ENCODE results near the gene HDAC10.

Gene HDAC10

DNA sequence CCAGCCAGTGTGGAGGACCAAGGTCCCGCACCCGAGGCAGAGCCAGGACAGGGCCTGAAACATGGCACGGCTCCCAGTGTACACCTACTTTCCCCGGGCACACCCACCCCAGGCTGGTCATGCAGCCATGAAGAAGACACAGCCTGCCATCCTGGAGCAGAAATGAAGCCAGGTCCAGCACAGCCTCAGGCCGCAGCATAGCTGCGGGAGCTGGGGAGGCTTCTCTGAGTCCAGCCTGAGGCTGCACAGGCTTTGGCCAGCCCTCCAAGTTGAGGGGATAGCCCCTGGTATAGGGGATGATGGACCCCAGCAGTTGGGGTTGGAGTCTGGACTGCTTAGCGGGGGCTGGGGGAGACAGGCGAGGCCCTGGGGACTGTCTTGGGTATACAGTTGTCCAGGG, 2.9 kb upstream of the HDAC10 start:
- DNase-seq = no peak

DNA sequence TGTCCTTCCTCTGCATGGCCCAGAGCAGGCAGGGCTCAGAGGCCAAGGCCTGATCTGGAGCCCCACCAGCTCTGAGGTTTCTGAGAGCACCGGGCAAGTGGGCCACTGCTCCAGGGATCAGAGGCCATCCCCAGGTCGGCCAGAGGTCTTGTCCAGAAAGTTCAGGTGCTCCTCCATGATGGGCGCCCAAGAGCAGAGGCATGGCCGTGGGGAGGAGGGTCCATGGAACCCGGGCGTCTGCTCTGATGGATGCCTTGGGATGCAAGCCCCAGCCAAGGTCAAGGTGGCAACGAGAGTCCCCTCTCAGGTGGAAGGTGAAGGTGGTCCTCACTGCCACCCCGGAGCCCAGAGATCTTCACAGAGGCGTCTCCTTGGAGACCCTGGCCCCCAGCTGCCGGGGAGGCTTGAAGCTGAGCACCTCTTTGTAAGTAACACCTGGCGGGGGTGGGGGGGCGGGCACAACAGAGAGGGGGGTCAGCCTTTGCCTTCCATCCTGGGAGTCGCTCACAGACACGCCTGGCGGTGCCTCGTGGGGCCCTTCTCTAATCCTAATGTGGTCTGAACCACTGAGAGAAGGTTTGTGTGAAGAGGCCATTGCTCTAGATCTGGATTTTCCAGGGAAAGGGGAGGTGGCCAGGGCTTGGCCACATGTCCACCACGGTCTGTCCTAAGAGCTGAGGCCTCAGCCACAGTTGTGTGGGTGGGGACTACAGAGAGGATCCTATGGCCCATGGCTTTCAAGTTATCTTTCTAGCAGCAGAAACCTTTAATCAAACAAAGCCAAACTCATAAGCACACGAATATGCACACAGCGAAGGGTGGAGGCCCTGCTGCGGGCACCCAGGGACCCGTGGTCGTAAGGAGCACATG, 2.2 kb upstream of the HDAC10 start:
- DNase-seq = no peak

DNA sequence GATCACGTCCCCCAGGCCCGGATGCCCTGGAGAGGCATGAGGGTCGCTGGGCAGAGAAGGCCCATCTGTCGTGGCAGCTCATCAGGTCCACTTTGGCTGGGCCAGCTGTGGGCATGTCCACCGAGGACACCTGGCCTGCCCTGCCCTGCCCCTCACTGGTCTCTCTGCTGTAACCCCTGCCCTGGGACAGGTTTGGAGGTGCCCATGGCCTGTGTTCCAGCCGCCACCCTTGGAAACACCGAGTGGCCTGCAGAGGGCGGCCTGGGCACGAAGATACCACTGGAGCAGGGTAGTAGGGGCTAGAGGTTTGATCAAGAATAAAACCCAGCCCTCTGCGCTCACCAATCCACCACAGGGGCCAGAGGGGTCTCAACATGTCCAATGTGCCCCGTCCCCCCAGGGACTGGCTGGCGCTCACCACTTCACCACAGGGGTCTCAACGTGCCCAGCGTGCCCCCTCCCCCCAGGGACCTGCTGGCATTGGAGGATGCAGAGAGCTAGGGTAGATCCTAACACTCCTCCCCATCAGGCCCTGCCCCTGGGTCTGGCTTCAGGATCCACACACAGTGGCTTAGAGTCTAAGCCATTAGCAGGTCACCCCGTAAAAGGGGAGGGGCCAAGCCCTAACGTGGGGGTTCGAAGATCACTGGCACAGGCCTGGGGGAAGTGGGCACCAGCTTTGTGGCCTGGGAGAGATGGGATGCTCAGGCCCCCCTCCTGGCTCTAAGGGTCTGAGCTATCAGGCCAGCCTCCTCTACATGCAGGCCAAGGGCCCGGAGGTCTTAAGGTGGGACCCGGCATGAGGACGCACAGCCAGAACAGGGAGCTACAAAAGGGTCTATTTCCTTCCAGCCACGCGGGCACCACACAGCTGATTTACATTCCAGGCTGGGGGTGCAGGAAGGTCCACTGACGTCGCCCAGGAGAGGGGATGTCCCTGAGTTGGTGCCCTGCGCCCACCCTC, 1.3 kb upstream of the HDAC10 start:
- DNase-seq = peak; percentile 30

DNA sequence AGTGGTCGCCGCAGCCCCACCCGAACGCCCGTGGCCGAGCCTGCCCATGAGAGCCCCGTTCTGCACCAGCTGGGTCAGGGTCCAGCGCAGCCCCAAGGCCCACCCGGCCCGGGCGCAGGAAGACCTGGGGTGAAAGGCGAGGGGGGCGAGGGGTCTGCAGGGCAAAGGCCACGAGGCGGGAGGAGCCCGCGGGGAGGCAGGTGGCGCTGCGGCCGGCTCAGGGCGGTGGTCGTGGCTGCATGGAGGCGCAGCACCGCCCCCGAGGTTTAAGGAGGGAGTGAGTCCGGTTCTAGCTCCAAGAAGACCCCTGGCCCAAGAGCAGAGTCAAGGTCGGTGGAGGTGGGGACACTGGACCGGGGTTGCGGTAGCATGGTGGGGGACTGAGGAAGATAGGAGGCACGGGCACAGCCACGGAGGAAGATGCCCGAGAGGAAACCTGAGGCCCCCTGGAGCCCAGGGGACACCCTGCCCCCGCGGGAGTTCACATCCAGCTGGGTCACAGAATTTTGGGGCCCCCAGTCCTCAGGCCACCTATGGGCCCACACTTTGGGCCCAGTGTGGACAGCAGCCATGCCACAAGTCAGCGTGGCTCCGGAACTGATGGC, 514 bp upstream of the HDAC10 start:
- no peak for DNase-seq

DNA sequence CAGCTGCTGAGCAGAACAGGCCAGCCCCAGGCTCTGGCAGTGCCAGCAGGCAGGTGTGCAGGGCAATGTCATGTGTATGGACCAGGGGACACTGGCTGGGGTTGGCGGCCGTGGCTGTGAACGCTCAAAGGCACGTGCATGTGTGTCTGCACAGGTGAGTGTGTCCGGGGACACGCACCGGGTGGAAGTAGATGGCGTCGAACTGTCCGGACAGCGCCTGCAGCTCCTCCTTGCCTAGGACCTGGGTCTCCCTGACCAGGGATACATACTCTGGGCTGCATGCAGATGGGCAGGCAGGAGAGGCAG, 863 bp downstream of the HDAC10 start:
- DNase-seq = no peak

DNA sequence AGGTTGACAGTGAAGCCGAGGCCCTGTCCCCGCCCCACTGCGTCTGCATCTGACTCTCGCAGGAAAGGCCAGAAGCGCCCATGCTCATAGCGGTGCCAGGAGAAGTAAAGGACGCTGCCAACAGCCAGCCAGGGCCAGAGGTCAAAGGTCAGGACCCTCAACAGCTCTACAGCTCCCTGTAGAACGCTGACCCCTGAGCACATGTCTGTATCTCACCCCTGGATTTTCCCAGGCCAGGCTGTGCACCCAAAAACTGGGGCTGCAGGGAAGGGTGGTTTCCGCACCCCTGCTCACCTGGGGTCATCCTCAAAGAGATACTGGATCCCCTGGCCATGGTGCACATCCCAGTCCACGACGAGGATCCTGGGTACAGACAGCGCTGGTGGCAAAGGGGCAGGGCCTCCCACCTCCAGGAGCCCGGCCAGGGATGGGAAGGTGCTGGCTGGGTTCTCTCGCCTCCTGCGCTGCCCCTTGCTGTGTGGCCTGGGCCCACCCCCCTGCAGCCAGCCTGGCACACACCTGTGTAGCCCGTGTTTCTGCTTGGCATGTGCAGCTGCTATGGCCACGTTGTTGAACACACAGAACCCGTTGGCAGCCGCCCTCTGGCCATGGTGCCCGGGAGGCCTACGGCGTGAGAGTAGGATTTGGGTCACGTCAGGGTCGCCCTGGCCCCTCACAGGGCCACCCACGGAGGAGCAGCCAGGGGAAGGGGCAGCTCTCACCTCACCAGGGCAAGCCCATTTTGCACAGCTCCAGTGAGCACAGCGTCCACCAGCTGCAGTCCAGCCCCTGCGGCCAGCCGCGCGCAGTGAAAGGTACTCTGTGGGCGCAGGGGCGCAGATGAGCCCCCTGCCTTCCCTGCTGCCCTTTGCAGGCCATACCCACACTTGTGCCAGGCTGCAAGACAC, 1.5 kb downstream of the HDAC10 start:
- DNase-seq = no peak

DNA sequence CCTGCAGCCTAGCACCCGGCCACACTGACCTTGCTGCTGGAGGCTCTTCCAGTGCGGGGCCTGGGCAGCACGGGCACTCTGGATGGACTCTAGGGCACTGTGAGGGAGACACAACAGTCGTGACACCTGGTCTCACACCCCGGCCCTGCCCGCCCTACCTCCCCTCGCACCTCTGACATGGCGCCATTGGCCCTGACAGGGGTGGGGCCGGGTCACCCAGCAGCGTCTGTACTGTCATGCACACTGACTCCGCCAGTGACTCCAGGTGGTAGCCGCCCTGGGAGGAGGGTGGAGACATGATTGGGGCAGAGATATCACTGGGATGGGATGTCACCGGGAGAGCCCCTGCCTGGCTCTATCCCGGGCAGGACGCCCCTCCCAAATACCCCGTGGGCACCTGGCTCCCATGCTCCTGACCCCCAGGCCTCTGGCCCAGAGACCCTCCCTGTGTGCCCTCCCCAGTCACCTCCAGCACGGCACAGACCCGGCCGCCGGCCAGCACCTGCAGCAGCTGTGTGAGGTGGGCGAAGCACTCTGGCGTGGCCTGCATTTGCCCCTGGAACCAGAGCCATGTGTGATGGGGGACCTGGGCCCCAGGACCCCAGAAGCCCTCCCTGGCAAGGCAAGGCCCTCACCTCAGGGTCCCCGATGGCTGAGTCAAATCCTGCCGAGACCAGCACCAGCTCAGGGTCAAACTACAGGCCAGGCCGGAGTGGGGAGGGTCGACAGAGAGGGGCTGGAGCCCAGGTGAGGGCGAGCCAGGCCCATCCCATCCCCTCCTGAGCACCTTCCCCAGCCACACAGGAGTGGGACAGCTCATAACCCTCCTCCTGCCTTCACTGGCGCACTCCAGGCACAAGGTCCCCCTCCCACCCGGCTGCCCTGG, 2.6 kb downstream of the HDAC10 start:
- no peak for DNase-seq

DNA sequence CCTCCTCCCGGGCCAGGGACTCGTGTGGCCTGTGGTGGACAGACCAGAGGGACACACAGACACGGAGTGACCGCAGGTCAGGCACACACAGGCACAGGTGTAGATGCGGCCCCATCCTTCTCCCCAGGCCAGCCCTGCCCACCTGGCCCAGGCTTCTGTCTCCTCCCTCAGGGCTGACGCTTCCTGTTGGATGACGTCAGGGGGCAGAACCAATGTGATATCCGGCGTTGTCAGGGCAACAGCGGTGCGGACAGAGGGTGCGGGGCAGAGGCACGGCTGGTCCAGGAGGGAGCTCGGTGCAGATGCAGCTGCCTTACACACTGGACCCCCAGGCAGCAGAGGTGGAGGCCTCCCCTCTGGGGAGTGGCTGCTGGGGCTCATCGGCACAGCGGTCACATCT, 3.3 kb downstream of the HDAC10 start:
- peak; percentile 7 for DNase-seq

DNA sequence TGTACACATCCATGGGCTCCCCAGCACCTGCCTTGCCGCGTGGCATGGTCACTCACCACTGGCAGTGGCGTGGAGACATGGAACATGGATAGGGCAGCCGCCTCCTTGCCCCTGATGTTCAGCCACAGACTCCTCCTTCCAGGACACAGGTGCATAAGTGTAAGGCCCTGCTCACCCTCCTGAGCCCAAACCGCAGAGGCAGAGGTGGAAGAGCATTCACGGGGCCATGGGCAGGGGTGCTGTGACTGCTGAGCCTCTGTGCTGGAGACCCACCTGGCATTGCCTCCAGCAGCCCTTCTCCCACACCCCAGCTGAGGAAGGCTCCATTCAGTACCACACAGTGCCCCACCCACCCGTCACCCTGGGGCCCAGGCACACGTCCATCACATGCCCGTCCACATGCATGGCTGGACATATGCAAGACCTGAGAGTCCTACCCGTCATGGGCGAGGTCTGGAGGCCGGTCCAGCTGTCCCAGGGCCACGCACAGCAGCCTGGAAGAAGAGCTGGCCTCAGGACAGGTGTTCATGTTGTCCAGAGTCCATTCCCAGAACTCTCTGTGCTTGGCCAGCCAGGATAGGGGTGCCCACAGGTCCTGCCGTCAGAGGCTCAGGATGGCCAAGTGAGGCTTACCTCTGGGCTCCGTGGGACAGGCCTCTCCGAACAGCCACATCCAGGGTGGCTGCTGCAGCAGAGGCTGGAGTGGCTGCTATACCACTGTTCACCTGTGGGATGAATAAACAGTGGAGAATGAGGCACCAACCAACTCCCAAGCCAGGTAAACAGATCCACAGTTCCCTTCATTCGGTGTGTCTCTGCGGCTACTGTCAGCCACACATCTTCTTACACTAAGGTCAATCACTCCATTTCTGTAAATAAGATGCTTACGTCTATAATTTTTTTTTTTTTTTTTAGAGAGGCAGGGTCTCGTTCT, 4.6 kb downstream of the HDAC10 start:
- DNase-seq = no peak

DNA sequence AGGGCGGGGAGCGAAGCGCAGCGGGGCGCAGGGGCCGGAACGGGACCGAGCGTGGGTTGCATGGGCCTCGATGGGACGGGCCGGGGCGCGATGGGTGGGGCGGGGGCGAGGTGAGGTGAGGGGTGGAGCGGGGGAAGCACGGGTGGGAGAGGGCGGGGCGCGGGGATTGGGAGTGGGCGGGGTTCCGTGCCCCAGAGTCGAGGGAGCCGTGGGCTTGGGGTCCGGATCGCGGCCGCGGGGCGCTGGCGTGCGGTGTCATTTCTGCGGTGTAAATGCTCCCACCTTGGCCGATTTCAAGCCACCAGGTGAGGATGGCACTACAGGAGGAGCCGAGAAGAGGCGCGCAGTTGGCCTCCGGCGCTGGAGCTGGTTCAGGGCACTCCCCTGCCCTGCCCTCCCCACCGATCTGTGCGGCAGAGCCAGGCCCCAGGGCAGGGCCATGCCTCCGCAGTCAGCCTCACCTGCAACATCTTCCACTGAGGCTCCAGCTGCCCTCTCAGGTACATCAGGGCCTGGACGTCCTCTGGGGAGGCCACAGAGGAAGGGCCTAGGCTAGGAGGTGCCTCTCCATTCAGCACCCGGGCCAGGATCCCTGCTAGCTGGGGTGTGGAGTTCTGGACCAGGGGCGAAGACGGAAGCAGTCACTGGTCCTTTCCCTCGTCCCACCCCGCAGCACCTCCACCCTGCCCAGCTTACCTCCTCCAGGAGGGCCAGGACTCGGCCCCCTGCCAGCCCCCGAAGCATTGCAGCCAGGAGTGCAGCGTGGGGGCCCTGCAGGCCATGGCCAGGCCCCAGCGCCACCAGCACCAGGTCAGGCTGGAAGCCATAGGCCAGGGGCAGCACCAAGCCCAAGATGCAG, 5.6 kb downstream of the HDAC10 start:
- no peak for DNase-seq

DNA sequence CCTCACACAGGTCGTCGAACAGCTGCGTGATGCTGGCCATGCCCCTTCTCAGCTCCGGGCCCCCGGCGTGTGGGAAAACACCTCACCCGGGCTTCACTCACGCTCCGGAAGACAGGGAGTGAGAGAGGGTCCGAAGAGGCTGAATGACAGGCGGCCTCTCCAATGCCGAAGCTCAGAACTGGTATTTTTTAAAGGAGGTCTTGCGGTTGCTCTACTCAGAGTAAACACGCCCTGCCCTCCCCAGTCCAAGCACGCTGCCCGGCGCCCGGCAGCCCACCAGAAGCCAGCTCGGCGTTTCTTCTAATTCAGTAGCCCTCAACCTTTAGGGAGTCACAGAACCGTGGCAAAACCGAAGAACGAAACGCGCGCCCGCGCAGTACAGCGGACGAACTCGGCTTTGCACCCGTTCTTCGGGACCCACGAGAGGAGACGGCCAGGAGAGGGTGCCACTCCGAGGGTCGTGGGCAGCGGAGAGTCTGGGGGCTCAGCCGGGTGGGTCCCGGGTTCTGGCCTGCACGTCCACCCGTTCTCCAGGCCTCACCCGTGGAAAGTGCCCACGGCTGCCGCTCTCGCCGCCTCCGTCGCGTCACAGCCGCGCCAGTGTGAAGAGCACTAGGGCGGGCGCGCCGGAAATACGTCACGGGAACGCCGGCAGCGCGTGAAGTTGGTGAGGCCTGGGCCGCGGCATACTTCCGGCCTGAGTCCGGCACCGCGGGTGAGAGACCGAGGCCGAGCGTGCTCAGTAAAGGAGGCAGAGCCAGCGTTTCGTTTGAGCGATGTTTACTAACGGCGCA, 6.4 kb downstream of the HDAC10 start, which contains the start of gene TUBGCP6:
Gene TUBGCP6 (minus strand): TSS at position 604 of the 794 bp plus-strand sequence. CDS start 564 bp downstream, at position 40.
- peak; percentile 63 for DNase-seq

DNA sequence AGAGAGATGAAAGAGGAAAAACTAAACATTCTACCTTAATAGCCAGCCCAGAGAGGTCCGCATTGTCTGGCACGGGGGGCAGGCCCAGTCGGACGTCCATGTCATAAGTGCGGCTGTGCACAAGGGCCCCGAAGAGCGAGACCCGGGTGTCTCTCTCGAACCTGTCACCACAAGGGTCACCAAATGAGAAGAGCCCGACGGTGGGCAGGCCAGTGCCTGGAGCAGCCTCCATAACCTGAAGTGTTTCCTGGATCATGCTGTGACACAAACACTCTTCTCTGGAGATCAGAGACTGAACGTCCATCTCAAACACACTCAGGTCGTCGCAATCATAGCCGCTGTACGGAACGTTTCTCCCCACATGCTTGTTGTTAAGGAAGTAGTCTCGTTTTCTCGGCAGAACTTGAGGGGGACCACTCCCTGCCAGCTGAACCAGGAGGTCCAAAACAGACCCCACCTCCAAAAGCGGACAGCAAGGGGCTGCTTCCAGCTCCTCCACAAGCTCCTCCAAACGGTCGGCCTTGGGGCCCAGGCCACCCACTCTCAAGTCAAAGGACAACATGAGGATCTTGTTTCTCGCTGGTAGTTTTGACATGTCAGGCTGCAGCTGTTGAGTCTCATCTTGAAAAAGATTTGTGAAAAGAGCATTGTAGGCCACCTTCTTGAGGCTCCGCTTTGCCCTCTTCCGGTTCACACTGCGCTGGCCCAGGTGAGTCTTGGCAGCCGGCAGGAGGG, 7.2 kb downstream of the HDAC10 start:
- no peak for DNase-seq

DNA sequence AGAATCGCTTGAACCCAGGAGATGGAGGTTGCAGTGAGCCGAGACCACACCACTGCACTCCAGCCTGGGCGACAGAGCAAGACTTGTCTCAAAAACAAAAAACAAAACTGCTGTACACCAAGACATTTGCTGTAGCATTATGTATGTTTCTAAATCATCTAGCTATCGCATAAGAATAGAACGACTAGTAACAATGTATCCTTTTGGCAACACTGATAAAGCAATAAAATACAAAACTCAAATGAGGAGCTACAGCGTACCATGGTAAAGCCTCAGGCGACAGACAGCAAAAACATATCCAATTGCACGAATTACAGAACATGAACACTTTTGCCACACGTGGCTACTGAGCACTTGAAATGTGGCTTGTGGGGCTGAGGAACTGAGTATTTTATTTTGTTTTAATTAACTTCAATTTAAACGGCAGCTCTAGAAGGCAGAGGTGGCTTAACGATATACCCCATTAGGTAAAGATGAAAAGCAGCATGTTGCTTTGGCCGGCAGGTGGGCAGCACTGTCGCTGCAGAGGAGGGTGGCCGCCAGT, 8.6 kb downstream of the HDAC10 start:
- no peak for DNase-seq

DNA sequence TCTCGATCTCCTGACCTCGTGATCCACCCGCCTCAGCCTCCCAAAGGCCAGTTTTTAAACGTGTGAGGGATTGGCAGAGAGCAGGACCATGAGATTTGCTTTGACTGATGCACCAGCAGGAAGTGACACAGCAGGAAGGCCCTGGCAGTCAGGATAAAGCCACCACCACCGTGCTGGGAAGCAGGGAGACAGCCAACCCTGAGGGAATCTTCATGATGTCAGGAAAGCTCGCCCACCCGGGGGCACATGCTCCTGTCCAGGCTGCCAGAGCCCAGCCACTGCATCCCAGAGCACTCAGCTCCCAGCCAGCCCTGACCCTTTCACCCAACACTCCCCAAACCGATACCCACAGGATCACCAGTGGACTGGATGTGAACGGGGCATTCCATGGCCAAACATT, 12.3 kb downstream of the HDAC10 start:
- no peak for DNase-seq

DNA sequence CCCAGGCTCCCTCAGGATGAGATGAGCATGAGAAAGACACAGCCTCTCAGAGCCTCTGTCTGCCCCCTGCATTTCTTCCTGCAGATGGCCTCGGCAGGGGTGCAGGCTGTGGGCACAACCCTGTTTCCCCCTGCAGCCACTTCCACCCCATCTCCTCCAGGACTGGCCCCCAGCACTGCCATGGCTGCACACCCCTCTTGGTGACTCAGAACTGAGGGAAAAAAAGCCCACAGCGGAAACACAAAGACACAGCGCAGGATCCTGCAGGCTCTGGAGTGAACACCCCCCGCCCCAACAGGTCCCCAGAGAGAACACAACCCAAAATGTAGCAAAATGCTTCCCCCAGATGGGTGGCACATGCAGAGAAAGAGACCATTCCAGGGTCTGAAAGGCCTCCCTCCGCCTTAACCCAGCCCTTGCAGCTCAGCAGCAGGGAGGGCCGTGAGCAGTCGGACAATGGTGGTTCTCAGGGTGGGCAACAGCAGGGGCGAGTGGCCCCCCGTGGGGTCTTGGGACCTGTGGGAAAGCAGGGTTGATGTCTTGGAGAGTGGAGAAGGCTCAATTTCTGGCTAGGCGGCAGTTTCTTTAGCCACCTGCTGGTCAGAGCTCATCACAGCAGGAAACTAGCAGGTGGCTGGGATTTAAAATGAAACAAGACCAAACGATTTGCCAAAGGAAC, 14.2 kb downstream of the HDAC10 start:
- DNase-seq = no peak

DNA sequence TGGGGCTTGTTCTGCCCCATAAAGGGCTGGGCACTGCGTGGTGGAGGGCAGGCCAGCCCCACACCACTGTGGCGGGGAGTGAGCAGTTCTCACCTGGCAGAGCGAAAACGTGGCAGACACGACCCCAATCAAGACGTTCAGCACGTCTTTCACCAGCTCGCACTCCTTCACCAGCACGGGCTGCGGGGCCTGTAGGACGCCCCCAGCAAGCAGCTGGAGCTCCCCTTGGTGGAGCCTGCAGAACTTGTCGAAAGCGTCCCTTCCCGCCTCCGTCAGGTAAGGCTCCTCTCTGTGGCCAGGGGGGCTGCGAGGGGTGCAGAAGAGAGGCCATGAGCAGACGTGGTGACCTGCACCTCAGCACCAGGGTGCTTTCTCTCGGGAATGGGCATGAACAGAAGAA, 17.8 kb downstream of the HDAC10 start:
- no peak for DNase-seq

Measured in NCI-H526 treated with DMSO at 0.1 percent for 48 hours (cell line).